HCT116 (cell line): ENCODE measurements around the gene ALDH1L1.

Source experiments
- CBX3 ChIP-seq: IDR thresholded peaks from 2 replicates; pipeline ENCODE4 v1.6.1; 2012; ENCODE audit warnings: low read depth
- CEBPB ChIP-seq: IDR thresholded peaks from 2 replicates; pipeline ENCODE4 v1.6.1; 2012; ENCODE audit warnings: low read depth
- EZH2 ChIP-seq: fragments of 200-600 bp; sonication (generic); IDR thresholded peaks from 2 replicates; pipeline ENCODE4 v1.6.1; 2017; ENCODE audit warnings: antibody characterized with exemption, mixed run types
- FOSL1 ChIP-seq: IDR thresholded peaks from 2 replicates; pipeline ENCODE4 v1.6.1; 2012; ENCODE audit warnings: low read depth
- JUND ChIP-seq: IDR thresholded peaks from 2 replicates; pipeline ENCODE4 v1.6.1; 2012
- POLR2A ChIP-seq: IDR thresholded peaks from 2 replicates; pipeline ENCODE4 v1.7.0; 2011; ENCODE audit warnings: borderline replicate concordance; ENCODE audit not compliant: insufficient read depth, insufficient read length; ENCODE audit errors: extremely low read depth
- RAD21 ChIP-seq: IDR thresholded peaks from 2 replicates; pipeline ENCODE4 v1.6.1; 2012; ENCODE audit warnings: low read depth, mild to moderate bottlenecking
- SIN3A ChIP-seq: IDR thresholded peaks from 2 replicates; pipeline ENCODE4 v1.6.1; 2012; ENCODE audit warnings: low read depth
- TF ChIP-seq, protein P1 (sequence below), 3 experiments: fragments of 200-600 bp in 1 of 3; sonication (generic) in 1 of 3; IDR thresholded peaks in 2 of 3; conservative IDR thresholded peaks in 1 of 3; 2 replicates each; pipeline ENCODE4 v1.5.1; 2012 to 2017; ENCODE audit warnings: low read depth in 2 of 3, low read length in 2 of 3, antibody characterized with exemption in 1 of 3, borderline replicate concordance in 1 of 3, control low read depth in 1 of 3, mild to moderate bottlenecking in 1 of 3, mixed read lengths in 1 of 3, mixed run types in 1 of 3, moderate library complexity in 1 of 3; ENCODE audit not compliant: insufficient read depth in 1 of 3
- TF ChIP-seq, protein P2 (sequence below): IDR thresholded peaks from 2 replicates; pipeline ENCODE4 v1.6.1; 2012
- TF ChIP-seq, protein P3 (sequence below): IDR thresholded peaks from 2 replicates; pipeline ENCODE4 v1.6.1; 2011; ENCODE audit warnings: mild to moderate bottlenecking, low read length, moderate library complexity; ENCODE audit not compliant: insufficient replicate concordance; ENCODE audit errors: extremely low read depth

DNA sequence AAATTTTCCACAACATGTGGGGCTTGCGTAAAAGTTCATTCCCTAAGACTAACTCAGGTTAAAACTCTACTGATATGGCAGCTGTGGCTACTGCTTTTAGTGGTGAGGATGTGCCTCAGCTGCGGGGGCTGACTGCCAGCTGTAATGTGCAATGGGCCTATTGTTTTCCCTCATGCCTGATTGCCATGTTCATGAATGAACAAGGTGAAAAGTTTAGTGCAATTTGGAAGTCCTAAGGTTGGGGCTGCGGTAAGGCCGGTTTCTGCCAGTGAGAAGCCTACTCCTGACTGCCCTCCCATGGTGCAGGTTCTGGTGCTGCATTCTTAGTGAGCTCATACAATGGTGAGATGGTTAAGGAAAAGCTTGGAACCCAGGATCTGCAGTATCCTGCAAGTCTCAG is 10.9 kb upstream of the ALDH1L1 start:
- TF ChIP-seq JUND (no peak), EZH2 (no peak), CEBPB (no peak), POLR2A (no peak), RAD21 (no peak), FOSL1 (no peak), SIN3A (no peak), CBX3 (no peak)
- TF ChIP-seq, protein P1, sequence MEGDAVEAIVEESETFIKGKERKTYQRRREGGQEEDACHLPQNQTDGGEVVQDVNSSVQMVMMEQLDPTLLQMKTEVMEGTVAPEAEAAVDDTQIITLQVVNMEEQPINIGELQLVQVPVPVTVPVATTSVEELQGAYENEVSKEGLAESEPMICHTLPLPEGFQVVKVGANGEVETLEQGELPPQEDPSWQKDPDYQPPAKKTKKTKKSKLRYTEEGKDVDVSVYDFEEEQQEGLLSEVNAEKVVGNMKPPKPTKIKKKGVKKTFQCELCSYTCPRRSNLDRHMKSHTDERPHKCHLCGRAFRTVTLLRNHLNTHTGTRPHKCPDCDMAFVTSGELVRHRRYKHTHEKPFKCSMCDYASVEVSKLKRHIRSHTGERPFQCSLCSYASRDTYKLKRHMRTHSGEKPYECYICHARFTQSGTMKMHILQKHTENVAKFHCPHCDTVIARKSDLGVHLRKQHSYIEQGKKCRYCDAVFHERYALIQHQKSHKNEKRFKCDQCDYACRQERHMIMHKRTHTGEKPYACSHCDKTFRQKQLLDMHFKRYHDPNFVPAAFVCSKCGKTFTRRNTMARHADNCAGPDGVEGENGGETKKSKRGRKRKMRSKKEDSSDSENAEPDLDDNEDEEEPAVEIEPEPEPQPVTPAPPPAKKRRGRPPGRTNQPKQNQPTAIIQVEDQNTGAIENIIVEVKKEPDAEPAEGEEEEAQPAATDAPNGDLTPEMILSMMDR (IDR thresholded peaks at IDR 0.05 in 2 of 3, conservative IDR thresholded peaks at IDR 0.05 in 1 of 3; ENCODE audit: borderline replicate concordance in 1 of 3, insufficient read depth in 1 of 3, low read depth in 2 of 3, low read length in 2 of 3) = no peak
- TF ChIP-seq, protein P2, sequence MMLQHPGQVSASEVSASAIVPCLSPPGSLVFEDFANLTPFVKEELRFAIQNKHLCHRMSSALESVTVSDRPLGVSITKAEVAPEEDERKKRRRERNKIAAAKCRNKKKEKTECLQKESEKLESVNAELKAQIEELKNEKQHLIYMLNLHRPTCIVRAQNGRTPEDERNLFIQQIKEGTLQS = no peak
- TF ChIP-seq, protein P3, sequence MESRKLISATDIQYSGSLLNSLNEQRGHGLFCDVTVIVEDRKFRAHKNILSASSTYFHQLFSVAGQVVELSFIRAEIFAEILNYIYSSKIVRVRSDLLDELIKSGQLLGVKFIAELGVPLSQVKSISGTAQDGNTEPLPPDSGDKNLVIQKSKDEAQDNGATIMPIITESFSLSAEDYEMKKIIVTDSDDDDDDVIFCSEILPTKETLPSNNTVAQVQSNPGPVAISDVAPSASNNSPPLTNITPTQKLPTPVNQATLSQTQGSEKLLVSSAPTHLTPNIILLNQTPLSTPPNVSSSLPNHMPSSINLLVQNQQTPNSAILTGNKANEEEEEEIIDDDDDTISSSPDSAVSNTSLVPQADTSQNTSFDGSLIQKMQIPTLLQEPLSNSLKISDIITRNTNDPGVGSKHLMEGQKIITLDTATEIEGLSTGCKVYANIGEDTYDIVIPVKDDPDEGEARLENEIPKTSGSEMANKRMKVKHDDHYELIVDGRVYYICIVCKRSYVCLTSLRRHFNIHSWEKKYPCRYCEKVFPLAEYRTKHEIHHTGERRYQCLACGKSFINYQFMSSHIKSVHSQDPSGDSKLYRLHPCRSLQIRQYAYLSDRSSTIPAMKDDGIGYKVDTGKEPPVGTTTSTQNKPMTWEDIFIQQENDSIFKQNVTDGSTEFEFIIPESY = no peak
